CD4-positive, alpha-beta T cell treated with Interleukin-15 for 1 hour (primary cell): Measurements from ENCODE around the gene GARIN5A.
A peak's percentile ranks its signal among the peaks of the same experiment; 100 is the strongest.
"Not testable (repeated sequence)": the region's sequence is repeated elsewhere in the genome, so short reads cannot be mapped to it uniquely, and the experiment has no call there.

ENCODE experiments used
- DNase-seq: peaks from one replicate; pipeline ENCODE4 v3.0.0-alpha.2; 2020

GARIN5A gene

GRCh38 chr19:50461066-50461875, 15.4 kb downstream of the GARIN5A start:
- peak; percentile 67 for DNase-seq

- DNase-seq: peak; percentile 49
Observed at GRCh38 chr19:50460161-50460765, 16.4 kb downstream of the GARIN5A start.

GRCh38 chr19:50459638-50460037, 17.0 kb downstream of the GARIN5A start:
- DNase-seq: no peak

- no peak for DNase-seq
Observed at GRCh38 chr19:50459067-50459456, 17.6 kb downstream of the GARIN5A start.

GRCh38 chr19:50458396-50459066, 18.1 kb downstream of the GARIN5A start:
- no peak for DNase-seq

GRCh38 chr19:50457300-50457699, 19.3 kb downstream of the GARIN5A start:
- no peak for DNase-seq

- DNase-seq: no peak
Observed at GRCh38 chr19:50455992-50456391, 20.7 kb downstream of the GARIN5A start.

GRCh38 chr19:50453243-50453642, 23.4 kb downstream of the GARIN5A start:
- no peak for DNase-seq

- DNase-seq: no peak
Observed at GRCh38 chr19:50451223-50451534, 25.5 kb downstream of the GARIN5A start.

- DNase-seq: no peak
Observed at GRCh38 chr19:50450369-50451222, 26.1 kb downstream of the GARIN5A start.

- no peak for DNase-seq
Observed at GRCh38 chr19:50449236-50449899, 27.3 kb downstream of the GARIN5A start.

GRCh38 chr19:50447750-50448149, 28.9 kb downstream of the GARIN5A start:
- DNase-seq: no peak

GRCh38 chr19:50447053-50447452, 29.6 kb downstream of the GARIN5A start:
- DNase-seq: no peak

GRCh38 chr19:50444059-50444458, 32.6 kb downstream of the GARIN5A start:
- DNase-seq: no peak

GRCh38 chr19:50439130-50439529, 37.5 kb downstream of the GARIN5A start:
- not testable (repeated sequence) for DNase-seq

- no peak for DNase-seq
Observed at GRCh38 chr19:50437862-50438449, 38.7 kb downstream of the GARIN5A start.

- DNase-seq: no peak
Observed at GRCh38 chr19:50435627-50436026, 41.0 kb downstream of the GARIN5A start.

- DNase-seq: no peak
Observed at GRCh38 chr19:50435221-50435620, 41.4 kb downstream of the GARIN5A start.

GRCh38 chr19:50434525-50434924, 42.1 kb downstream of the GARIN5A start:
- peak; percentile 31 for DNase-seq

- DNase-seq: no peak
Observed at GRCh38 chr19:50433201-50434180, 43.2 kb downstream of the GARIN5A start.
